GM12864 (cell line): Measurements from ENCODE around the gene CNTNAP4.

Experiments used
- DNase-seq: peaks from one replicate; pipeline ENCODE4 v3.0.0-alpha.2; 2011; ENCODE audit warnings: low read depth
- H3K4me3 ChIP-seq: 2 replicates; pipeline ENCODE4 v1.5.1; 2011; ENCODE audit warnings: mild to moderate bottlenecking, low read depth, low read length, control low read depth
- CTCF ChIP-seq: IDR thresholded peaks from 2 replicates; pipeline ENCODE4 v1.5.1; 2011; ENCODE audit warnings: low read depth, mild to moderate bottlenecking, moderate library complexity, low read length, control low read depth, inconsistent platforms; ENCODE audit errors: missing control alignments

CNTNAP4 gene

GRCh38 chr16:76297941-76298340, 20.7 kb downstream of the CNTNAP4 start:
- H3K4me3 ChIP-seq = no peak overlapping the region
- DNase-seq = no peak
- no peak for TF ChIP-seq CTCF

GRCh38 chr16:76303637-76304314, 26.6 kb downstream of the CNTNAP4 start:
- TF ChIP-seq CTCF = no peak
- DNase-seq = no peak
- H3K4me3 ChIP-seq = no peak overlapping the region

- no peak for TF ChIP-seq CTCF
- no peak overlapping the region for H3K4me3 ChIP-seq
- no peak for DNase-seq
These were observed 32.6 kb downstream of the CNTNAP4 start for GRCh38 chr16:76309639-76310335.

GRCh38 chr16:76311260-76311659, 34.1 kb downstream of the CNTNAP4 start:
- no peak for TF ChIP-seq CTCF
- DNase-seq = no peak
- H3K4me3 ChIP-seq = no peak overlapping the region

- H3K4me3 ChIP-seq = no peak overlapping the region
- DNase-seq = no peak
- no peak for TF ChIP-seq CTCF
These were observed 41.4 kb downstream of the CNTNAP4 start for GRCh38 chr16:76318565-76318964.

- no peak for TF ChIP-seq CTCF
- no peak for DNase-seq
- H3K4me3 ChIP-seq = no peak overlapping the region
These were observed 51.9 kb downstream of the CNTNAP4 start for GRCh38 chr16:76329106-76329505.
